Fibroblast of mammary gland (primary cell): Measurements from ENCODE around the gene FAF1.

Source experiments
- DNase-seq: peaks from one replicate; pipeline ENCODE4 v3.0.0-alpha.2; 2010; ENCODE audit warnings: low read depth
- H3K4me3 ChIP-seq: 2 replicates; pipeline ENCODE4 v1.5.1; 2011; ENCODE audit warnings: low read depth, mild to moderate bottlenecking, low read length, moderate library complexity; ENCODE audit not compliant: control insufficient read depth
- TF ChIP-seq, protein P1 (sequence below): conservative IDR thresholded peaks from 2 replicates; pipeline ENCODE4 v1.5.1; 2011; ENCODE audit warnings: low read depth, low read length, inconsistent platforms; ENCODE audit not compliant: control insufficient read depth, insufficient read depth

Gene FAF1

DNA sequence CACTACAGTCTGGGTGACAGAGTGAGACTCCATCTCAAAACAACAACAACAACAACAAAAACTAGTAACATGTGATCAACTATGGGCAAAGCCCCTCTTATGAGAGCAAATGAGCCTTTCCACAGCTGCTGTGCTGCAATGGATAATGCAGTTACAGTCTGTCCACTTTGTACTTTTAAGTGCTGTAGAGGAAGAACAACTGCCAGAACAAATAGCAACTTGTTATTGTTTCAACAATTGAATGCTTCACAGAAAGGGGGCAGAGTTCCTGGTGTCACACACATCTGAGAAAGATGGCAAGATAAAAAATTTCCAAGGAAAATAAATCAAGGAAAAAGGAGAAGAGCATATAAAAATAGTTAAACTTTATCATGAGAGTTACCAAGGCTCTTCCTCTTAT is 293.2 kb downstream of the FAF1 start:
- H3K4me3 ChIP-seq, result no peak overlapping the region
- no peak for DNase-seq
- TF ChIP-seq, protein P1, sequence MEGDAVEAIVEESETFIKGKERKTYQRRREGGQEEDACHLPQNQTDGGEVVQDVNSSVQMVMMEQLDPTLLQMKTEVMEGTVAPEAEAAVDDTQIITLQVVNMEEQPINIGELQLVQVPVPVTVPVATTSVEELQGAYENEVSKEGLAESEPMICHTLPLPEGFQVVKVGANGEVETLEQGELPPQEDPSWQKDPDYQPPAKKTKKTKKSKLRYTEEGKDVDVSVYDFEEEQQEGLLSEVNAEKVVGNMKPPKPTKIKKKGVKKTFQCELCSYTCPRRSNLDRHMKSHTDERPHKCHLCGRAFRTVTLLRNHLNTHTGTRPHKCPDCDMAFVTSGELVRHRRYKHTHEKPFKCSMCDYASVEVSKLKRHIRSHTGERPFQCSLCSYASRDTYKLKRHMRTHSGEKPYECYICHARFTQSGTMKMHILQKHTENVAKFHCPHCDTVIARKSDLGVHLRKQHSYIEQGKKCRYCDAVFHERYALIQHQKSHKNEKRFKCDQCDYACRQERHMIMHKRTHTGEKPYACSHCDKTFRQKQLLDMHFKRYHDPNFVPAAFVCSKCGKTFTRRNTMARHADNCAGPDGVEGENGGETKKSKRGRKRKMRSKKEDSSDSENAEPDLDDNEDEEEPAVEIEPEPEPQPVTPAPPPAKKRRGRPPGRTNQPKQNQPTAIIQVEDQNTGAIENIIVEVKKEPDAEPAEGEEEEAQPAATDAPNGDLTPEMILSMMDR, result no peak

DNA sequence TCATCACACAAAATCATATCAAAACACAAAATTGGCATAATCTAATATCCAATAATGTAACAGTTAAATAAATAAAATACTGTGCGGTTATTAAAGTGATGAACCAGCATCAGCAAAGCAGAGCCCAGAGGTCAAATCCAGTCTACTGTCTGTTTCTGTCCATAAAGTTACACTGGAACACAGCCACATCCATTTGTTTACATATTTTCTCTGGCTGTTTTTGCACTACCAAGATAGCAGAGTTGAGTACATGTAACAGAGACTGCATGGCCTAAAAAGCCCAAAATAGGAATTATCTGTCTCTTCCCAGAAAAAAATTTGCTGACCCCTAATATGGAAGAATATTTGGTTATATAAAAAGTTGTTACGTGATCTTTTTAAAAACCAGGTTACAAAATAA is 294.7 kb downstream of the FAF1 start:
- TF ChIP-seq, protein P1, result no peak
- H3K4me3 ChIP-seq, result no peak overlapping the region
- DNase-seq, result no peak

DNA sequence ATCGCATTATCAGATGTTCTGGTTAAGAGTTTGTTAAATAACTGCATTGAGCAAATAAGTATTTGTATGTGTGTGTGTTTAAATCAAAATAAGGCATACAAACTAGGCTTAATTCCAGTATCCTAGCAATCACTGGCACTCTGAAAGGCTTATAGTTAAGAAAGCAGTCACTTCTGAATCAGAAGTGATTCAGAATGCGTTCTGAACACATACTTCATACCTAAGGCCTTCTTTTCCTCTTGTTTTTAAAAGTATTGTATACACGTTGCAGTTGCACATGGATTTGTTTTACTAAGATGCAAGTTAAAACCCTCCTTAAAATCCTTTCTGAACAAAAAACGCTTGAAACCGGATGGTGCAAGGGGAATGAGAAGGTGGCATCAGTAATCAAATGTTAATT is 298.4 kb downstream of the FAF1 start:
- TF ChIP-seq, protein P1, result no peak
- DNase-seq, result peak; percentile 54
- no peak overlapping the region for H3K4me3 ChIP-seq

DNA sequence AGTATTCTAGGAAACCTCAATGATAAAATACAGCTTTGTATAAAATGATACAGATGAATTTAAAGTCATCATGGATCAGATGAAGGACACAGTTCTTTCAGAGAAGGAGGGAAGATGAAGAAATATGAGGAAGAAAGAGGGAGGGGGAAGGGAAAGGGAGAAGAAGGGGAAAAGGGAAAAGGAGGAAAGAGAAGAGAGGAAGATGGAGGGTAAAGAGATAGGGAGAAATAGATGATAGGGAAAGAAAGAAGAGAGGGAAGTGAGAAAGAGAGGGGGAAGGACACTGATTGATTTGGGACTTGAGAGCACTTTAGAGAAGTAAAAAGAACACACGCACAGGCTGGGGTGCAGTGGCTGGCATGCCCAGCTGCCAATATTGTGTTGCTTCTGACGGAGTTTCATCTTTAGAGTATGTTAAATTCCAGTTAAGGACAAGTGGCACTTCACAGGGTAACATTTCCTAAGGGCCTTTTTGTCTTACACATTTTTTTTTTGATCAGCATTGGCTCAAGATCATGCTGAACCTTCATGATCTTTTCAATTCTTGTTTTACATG is 300.9 kb downstream of the FAF1 start:
- no peak for DNase-seq
- no peak overlapping the region for H3K4me3 ChIP-seq
- TF ChIP-seq, protein P1, result no peak

DNA sequence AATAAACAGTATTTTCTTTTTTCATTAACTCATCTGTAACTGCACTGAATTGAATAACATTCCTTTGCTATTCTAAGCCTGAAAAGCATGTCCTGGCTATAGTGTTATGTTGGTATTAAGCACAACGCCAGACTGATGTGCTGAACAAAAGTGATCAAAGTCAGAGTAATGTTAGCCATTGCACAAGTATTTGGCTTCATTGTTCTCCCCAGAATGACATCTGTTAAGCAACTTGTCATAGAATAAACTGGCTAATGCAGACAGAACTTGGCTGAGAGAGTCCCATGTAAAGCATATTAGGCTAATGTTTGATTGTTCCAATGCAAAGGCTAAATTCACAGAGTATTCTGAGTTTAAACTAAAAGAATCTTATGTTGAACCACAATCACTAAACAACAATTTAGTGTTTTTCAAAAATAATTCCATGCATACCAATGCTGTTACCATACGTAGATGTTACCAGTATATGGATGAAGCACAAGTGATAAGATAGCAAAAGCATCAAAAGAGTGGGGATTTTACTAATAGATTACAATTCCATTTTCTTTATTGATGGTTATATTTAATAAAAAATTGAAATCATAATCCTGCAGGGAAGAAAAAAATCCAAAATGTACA is 301.5 kb downstream of the FAF1 start:
- TF ChIP-seq, protein P1, result no peak
- no peak overlapping the region for H3K4me3 ChIP-seq
- DNase-seq, result peak; percentile 42

DNA sequence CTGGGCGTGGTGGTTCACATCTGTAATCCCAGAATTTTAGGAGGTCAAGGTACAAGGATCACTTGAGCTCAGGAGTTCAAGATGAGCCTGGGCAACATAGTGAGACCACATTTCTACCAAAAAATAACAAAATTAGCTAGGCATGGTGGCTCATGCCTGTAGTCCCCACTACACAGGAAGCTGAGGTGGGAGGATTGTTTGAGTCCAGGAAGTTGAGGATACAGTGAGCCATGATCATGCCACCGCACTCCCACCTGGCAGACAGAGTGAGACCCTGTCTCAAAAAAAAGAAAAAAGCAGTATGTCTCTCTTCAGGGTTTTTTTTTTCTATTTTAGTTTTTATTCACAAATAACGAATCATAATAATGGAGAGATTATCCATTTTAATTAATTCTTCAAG is 303.1 kb downstream of the FAF1 start:
- no peak overlapping the region for H3K4me3 ChIP-seq
- DNase-seq, result no peak
- TF ChIP-seq, protein P1, result no peak
